Hepatocyte (in vitro differentiated cells): ENCODE measurements around the gene OPRM1.

Source experiments
- CTCF ChIP-seq: fragments of 200-600 bp; sonication (generic); IDR thresholded peaks from 2 replicates; pipeline ENCODE4 v1.5.1; 2016; ENCODE audit warnings: antibody characterized with exemption, mild to moderate bottlenecking; ENCODE audit not compliant: poor library complexity
- EZH2phosphoT487 ChIP-seq: fragments of 200-600 bp; sonication (generic); IDR thresholded peaks from one replicate; pipeline ENCODE4 v1.6.1; 2018; ENCODE audit warnings: antibody characterized with exemption, mild to moderate bottlenecking, low read depth, moderate library complexity; ENCODE audit not compliant: unreplicated experiment, severe bottlenecking

- TF ChIP-seq CTCF (no peak), EZH2phosphoT487 (no peak)
Observed at GRCh38 chr6:154246723-154247118, 207.7 kb downstream of the OPRM1 start.
